ENCODE results near the gene PNMA1. TPM values are rescaled to one million over a fixed set of nuclear protein-coding genes. Genes with fewer than 3 reads are reported as not detected.

PNMA1 gene, protein sequence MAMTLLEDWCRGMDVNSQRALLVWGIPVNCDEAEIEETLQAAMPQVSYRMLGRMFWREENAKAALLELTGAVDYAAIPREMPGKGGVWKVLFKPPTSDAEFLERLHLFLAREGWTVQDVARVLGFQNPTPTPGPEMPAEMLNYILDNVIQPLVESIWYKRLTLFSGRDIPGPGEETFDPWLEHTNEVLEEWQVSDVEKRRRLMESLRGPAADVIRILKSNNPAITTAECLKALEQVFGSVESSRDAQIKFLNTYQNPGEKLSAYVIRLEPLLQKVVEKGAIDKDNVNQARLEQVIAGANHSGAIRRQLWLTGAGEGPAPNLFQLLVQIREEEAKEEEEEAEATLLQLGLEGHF
- 38.3 TPM for total RNA-seq
- polyA plus RNA-seq: 85.8 TPM

DNA sequence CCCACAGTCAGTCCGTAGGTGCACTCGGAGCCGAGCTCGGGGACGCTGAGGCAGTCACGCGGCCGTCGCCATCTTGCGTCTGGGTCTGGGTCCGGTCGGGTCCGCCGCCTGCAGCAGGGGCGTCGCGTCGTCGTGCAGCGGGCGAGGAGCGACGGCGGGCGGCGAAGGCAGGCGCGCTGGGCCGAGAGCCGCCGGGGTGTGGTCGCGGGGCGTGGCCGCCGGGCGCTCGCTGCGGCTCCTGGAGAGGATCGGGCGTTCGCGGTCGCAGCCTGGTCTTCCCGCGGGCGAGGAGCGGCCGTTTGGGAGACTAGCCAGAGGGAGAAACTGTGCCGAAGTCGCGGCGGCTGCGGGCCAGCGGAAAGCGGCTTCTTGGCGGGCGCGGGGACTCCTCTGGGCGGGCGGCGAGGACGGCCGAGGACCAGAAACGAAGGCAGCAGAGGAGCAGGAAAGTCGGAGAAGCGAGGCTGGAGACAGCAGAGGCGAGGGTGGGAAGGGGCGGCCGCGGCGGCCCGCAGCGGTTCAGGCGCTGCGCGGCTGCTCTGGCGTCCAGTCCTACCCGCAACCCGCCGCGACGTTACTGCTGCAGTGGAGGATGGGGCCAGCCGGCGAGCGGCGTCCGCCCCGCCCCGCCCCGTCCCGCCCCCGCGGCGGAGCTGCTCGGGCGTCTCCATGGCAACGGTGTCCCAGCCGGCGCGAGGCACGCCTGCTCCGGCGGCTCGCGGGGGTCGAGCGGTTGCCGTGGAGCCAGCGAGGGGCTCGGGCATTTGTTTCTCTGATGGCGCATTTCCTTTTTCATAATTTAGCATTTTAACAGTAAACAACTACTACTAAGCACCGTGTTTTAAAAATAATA, at the start of gene PNMA1:
PNMA1 (minus strand) TSS at position 582 of the 853 bp plus-strand sequence. CDS start 745 bp downstream, outside the sequence.
- Histone ChIP-seq H3K36me3 (ENCODE audit: insufficient read depth) (peaks cover 7% of the 10 kb centered on the region), H3K27ac (ENCODE audit: low read depth) (peak within 1 kb of the TSS; percentile 89), H3K4me1 (ENCODE audit: insufficient read depth) (no peaks in the 10 kb centered on the region), H3K4me3 (ENCODE audit: low read depth, low read length) (peak within 1 kb of the TSS; percentile 79)
- DNase-seq (ENCODE audit: extremely low spot score): no peak
- under 1% methylated on average over 113 of the region's 113 CpGs for WGBS

GRCh38 chr14:73763396-73763795, 49.2 kb upstream of the PNMA1 start:
- no peak overlapping the region for H3K4me3 ChIP-seq (ENCODE audit: low read depth, low read length)
- no peak for DNase-seq (ENCODE audit: extremely low spot score)
- H3K36me3 ChIP-seq (ENCODE audit: insufficient read depth): no peaks in the 10 kb centered on the region
- H3K27ac ChIP-seq (ENCODE audit: low read depth): no peak overlapping the region
- WGBS: 63% methylated on average over 3 of the region's 3 CpGs
- H3K4me1 ChIP-seq (ENCODE audit: insufficient read depth): peaks cover 3% of the 10 kb centered on the region

DNA sequence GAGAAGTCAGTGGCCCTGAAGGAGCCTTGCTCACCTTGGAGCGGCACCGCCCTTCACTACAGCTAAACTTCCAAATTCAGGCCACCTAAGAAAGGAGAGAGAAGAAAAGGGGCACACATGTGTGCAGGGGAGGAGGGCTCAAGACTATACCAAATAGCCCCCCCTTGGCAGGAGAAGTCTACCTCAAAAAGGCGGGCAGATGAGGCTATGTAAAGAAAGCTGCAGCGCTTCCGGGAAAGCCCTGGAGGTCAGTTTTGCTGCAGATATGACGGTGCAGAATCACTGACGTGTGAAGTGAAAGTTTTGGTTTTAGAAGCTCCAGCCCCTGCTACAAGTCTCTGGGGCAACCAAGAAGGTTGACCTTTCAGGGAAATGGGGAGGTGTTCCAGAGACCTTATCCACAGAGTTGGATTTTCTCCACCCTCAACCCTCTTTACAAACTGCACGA, 48.2 kb upstream of the PNMA1 start:
- Histone ChIP-seq H3K27ac (ENCODE audit: low read depth) (no peak overlapping the region), H3K4me1 (ENCODE audit: insufficient read depth) (peaks cover 3% of the 10 kb centered on the region), H3K4me3 (ENCODE audit: low read depth, low read length) (no peak overlapping the region), H3K36me3 (ENCODE audit: insufficient read depth) (no peaks in the 10 kb centered on the region)
- WGBS: 67% methylated on average over 8 of the region's 8 CpGs
- DNase-seq (ENCODE audit: extremely low spot score): no peak

DNA sequence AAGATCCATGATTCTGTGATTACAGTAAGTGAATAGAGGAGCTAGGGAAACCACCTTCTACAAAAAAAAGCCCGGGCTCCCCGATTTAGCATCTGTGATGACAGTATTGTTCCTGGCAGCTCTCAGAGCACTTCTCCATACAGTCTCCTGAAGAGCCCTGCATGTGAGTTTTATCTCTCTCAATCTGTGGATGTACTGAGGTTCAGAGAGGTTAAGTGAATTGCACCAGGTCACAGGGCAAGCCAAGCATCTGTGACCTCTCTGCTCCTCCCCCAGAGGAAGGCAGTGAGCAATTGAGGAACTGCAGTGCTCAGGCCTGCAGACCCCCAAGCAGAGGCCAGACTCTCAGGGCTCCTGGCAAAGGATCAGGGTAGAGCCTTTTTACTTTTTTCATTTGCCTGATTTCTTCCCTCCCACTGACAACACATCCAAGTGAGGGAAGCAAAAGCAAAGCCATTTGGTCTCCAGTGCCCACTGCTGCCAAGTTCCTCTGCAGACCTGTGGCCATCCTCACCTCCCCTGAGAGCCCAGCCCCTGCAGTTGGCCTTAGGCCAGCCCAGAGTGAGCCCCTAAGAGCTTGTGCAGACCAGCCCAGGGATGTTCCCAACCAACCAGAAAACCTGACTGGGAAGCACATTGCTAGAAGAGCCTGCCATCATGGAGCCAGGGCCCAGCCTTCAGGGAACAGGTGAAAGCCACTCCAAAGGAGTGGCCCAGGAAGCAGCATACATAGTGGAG, 47.6 kb upstream of the PNMA1 start:
- DNase-seq (ENCODE audit: extremely low spot score): no peak
- no peaks in the 10 kb centered on the region for H3K36me3 ChIP-seq (ENCODE audit: insufficient read depth)
- WGBS: 24% methylated on average over 2 of the region's 2 CpGs
- no peak overlapping the region for H3K27ac ChIP-seq (ENCODE audit: low read depth)
- H3K4me3 ChIP-seq (ENCODE audit: low read depth, low read length): no peak overlapping the region
- H3K4me1 ChIP-seq (ENCODE audit: insufficient read depth): peaks cover 3% of the 10 kb centered on the region

DNA sequence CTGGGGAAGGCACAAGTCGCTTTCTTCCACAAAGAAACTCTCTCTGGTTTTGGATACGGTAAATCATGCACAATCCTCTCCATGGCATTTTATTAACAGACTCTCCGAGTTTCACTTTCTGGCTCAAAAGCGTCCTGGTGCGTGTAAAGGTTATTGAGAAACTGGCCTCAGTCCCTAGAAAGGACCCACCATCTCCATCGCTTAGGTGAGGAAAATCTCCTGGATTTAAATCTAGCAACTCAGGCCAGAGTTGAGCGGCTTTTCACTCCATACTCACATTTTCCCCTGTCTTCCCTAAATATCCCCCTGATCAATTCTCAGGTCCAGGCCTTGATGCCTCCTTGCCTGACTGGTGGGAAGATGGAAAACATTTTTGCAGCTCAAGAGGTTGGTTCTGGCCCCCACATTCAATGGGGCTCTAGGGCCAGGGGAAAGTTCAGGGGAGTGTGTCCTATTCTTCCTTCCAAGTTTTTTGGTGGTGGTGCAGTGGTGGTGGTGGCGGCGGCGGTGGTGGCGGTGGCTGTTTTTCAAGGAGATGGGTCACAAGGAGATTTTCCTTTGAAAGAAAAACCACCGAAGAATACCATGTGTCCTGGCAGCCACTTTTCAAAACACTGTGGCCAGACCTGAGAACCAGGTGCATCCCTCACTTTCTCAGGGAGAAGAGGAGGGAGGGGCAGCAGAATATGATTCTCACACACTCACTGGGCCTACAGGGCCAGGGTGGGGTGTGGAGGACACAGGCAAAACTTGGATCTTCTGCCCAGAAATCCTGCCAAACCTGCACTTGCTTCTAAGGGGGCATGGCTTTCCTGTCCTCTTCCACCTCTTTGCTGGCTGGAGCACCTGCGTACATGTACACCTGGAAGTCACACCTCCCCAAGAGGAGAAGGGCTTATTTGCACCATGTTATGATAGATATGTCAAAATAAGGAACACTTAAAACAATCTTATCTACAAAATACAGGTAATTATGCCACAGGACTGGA, 46.7 kb upstream of the PNMA1 start:
- Histone ChIP-seq H3K4me1 (ENCODE audit: insufficient read depth) (peaks cover 3% of the 10 kb centered on the region), H3K27ac (ENCODE audit: low read depth) (peak overlapping the region; percentile 88), H3K36me3 (ENCODE audit: insufficient read depth) (no peaks in the 10 kb centered on the region), H3K4me3 (ENCODE audit: low read depth, low read length) (no peak overlapping the region)
- WGBS: 46% methylated on average over 13 of the region's 13 CpGs
- no peak for DNase-seq (ENCODE audit: extremely low spot score)

GRCh38 chr14:73759714-73760597, 45.8 kb upstream of the PNMA1 start:
- Histone ChIP-seq H3K4me3 (ENCODE audit: low read depth, low read length) (peak overlapping the region; percentile 84), H3K36me3 (ENCODE audit: insufficient read depth) (no peaks in the 10 kb centered on the region), H3K27ac (ENCODE audit: low read depth) (peak overlapping the region; percentile 97), H3K4me1 (ENCODE audit: insufficient read depth) (peaks cover 6% of the 10 kb centered on the region)
- no peak for DNase-seq (ENCODE audit: extremely low spot score)
- under 1% methylated on average over 93 of the region's 93 CpGs for WGBS

DNA sequence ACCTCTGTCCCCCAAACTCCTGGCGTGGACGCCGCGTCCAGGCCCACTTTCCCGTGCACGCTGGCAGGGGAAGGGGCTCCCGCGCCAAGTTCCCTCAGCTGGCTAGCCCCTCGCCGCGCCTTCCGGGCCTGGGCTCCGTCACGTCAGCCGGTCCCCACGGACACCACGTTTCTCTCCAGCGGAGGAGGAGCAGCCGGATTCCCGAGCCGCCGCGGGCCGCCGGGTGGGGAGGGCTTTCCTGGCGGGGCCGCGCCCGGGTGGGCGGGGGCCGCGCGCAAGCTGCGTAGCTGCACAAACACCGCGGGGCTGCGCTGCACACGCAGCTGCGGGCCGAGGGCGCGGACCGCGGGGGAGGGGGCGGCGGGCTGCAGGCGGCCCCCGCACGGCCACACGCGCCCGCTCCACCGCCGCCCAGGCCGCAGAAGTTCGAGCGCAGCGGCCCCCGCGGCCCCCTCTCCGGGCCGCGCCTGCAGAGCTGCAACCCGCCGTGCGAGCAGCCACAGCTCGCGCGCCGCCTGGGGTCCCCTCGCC, 45.1 kb upstream of the PNMA1 start:
- Histone ChIP-seq H3K4me3 (ENCODE audit: low read depth, low read length) (peak overlapping the region; percentile 84), H3K27ac (ENCODE audit: low read depth) (peak overlapping the region; percentile 97), H3K4me1 (ENCODE audit: insufficient read depth) (peaks cover 6% of the 10 kb centered on the region), H3K36me3 (ENCODE audit: insufficient read depth) (no peaks in the 10 kb centered on the region)
- WGBS: under 1% methylated on average over 71 of the region's 71 CpGs
- no peak for DNase-seq (ENCODE audit: extremely low spot score)

- H3K27ac ChIP-seq (ENCODE audit: low read depth): peak overlapping the region; percentile 97
- H3K36me3 ChIP-seq (ENCODE audit: insufficient read depth): no peaks in the 10 kb centered on the region
- peaks cover 6% of the 10 kb centered on the region for H3K4me1 ChIP-seq (ENCODE audit: insufficient read depth)
- WGBS: 3% methylated on average over 49 of the region's 49 CpGs
- DNase-seq (ENCODE audit: extremely low spot score): no peak
- peak overlapping the region; percentile 84 for H3K4me3 ChIP-seq (ENCODE audit: low read depth, low read length)
Observed at GRCh38 chr14:73758392-73759182, 44.4 kb upstream of the PNMA1 start.

DNA sequence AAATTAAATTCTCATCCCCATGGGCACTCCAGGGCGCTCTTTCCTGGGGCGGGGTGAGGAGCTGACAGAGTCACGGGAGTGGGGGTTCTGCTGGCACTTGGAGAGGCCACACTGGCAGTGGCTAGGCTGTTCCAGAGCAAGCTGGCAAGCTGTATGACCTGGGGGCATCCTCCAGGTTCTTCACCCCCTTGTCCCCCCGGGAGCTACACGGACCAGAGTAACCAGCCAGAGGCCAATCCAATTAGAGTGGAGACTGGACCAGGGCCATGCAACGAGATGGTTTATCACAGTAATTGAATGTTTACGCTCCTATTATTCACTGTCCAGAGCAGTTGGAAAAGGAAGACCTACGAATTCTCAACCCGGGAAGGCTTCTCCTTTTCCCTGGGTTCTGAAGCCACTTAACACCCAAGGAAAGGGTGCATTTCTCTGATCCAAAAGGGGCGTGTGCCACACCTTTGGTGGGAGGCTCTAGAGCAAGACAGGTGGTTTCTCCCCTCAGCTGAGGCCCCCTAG, 43.8 kb upstream of the PNMA1 start:
- H3K4me3 ChIP-seq (ENCODE audit: low read depth, low read length): peak overlapping the region; percentile 84
- no peak for DNase-seq (ENCODE audit: extremely low spot score)
- H3K4me1 ChIP-seq (ENCODE audit: insufficient read depth): peaks cover 5% of the 10 kb centered on the region
- 30% methylated on average over 10 of the region's 10 CpGs for WGBS
- no peaks in the 10 kb centered on the region for H3K36me3 ChIP-seq (ENCODE audit: insufficient read depth)
- peak overlapping the region; percentile 97 for H3K27ac ChIP-seq (ENCODE audit: low read depth)

DNA sequence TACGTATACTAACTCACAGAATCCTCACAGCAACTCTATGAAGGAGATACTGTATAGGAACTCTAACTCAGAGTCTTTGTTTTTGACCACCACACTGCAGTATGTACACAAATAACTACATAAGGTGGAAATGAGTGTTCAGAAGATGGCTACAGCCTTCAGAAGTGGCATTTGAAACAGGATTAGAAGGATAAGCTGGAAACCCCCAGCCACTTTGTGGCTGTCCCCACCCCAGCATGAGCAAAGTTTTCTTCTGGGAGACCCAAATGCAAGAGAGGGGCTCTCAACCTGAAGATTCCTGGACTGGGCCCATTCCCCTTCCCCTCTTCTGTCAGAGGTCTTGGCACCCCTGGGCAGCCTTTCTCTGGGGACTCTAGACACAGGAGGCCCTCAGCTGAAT, 43.2 kb upstream of the PNMA1 start:
- H3K4me1 ChIP-seq (ENCODE audit: insufficient read depth): peaks cover 6% of the 10 kb centered on the region
- H3K36me3 ChIP-seq (ENCODE audit: insufficient read depth): no peaks in the 10 kb centered on the region
- no peak overlapping the region for H3K27ac ChIP-seq (ENCODE audit: low read depth)
- WGBS: 87% methylated on average over 1 of the region's 1 CpG
- no peak for DNase-seq (ENCODE audit: extremely low spot score)
- H3K4me3 ChIP-seq (ENCODE audit: low read depth, low read length): no peak overlapping the region

DNA sequence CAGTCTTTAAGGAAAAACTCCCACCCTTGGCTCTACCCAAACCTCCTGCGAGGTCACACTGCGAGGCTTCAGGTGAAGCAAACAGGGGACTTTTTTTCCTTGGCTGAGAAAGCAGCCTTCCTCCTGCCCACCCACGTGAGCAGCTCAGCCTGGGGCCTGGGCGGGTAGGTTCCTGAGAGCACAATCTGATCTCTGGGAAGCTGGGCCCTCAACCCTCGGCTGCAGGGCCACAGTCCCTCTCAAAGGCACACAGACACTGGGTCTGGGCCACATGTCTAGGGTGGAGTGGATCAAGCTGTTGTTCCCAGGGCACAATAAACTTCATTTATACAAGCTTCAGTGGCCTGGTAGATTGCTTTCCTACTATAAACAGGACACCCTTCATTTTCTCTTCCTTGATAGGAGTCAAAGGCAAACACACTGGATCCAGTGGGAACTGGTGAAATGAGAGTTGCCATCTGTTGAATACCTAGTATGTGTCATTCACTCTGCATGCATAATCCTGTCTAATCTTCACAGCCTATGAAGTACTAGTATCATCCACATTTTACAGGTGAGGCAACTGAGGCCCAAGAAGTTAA, 41.3 kb upstream of the PNMA1 start:
- Histone ChIP-seq H3K4me3 (ENCODE audit: low read depth, low read length) (no peak overlapping the region), H3K36me3 (ENCODE audit: insufficient read depth) (no peaks in the 10 kb centered on the region), H3K27ac (ENCODE audit: low read depth) (peak overlapping the region; percentile 61), H3K4me1 (ENCODE audit: insufficient read depth) (peaks cover 6% of the 10 kb centered on the region)
- DNase-seq (ENCODE audit: extremely low spot score): no peak
- 17% methylated on average over 5 of the region's 5 CpGs for WGBS

Data from urinary bladder (tissue), 4 donors.